Measurements from ENCODE around the gene TEDDM1. TPM values are rescaled to one million over a fixed set of nuclear protein-coding genes. Genes with fewer than 3 reads are reported as not detected.

Gene TEDDM1
- polyA plus RNA-seq, 1 donor (not counting 4 experiments of a cell fraction or from before 2014, with no cell fraction given): not detected

DNA sequence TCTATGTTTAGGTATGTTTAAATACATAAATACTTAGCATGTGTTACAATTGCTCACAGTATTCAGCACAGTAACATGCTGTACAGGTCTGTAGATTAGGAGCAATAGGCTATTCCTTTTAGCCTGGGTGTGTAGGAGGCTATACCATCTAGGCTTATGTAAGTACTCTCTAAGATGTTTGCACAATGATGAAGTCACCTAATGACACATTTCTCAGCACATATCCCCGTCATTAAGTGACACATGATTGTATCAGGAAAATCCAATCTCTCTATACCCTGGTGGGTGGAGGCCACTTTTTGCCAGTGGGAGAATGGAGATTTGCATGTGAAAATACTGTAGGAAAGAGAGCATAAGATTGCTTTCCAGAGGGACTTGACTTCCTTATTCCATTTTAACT is 5.5 kb upstream of the TEDDM1 start:
- no peak overlapping the region for H2AFZ ChIP-seq (ENCODE audit: control insufficient read depth, low read length)
- no peaks in the 10 kb centered on the region for H4K20me1 ChIP-seq (ENCODE audit: control insufficient read depth, extremely low read depth, insufficient read depth, low read length)
- no peaks in the 10 kb centered on the region for H3K9me1 ChIP-seq (ENCODE audit: control insufficient read depth, extremely low read depth, insufficient read depth, low read length)
- no peak overlapping the region for H3K9ac ChIP-seq (ENCODE audit: control insufficient read depth, extremely low read depth, insufficient read depth, low read length)
- no peaks in the 10 kb centered on the region for H3K27me3 ChIP-seq (ENCODE audit: control insufficient read depth, extremely low read depth, insufficient read depth, low read length)
- no peak for FAIRE-seq
- DNase-seq (ENCODE audit: low read depth, low spot score): no peak
- TF ChIP-seq, protein P1, sequence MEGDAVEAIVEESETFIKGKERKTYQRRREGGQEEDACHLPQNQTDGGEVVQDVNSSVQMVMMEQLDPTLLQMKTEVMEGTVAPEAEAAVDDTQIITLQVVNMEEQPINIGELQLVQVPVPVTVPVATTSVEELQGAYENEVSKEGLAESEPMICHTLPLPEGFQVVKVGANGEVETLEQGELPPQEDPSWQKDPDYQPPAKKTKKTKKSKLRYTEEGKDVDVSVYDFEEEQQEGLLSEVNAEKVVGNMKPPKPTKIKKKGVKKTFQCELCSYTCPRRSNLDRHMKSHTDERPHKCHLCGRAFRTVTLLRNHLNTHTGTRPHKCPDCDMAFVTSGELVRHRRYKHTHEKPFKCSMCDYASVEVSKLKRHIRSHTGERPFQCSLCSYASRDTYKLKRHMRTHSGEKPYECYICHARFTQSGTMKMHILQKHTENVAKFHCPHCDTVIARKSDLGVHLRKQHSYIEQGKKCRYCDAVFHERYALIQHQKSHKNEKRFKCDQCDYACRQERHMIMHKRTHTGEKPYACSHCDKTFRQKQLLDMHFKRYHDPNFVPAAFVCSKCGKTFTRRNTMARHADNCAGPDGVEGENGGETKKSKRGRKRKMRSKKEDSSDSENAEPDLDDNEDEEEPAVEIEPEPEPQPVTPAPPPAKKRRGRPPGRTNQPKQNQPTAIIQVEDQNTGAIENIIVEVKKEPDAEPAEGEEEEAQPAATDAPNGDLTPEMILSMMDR (optimal IDR thresholded peaks at IDR 0.05 in 1 of 3, IDR thresholded peaks at IDR 0.05 in 1 of 3, conservative IDR thresholded peaks at IDR 0.05 in 1 of 3; ENCODE audit: extremely low read depth in 1 of 3, insufficient read depth in 2 of 3, low read length in 3 of 3): no peak
- TF ChIP-seq EZH2 (IDR thresholded peaks at IDR 0.05; ENCODE audit: low read length): no peak
- no peak overlapping the region for H3K4me2 ChIP-seq (ENCODE audit: control insufficient read depth, extremely low read depth, insufficient read depth, low read depth, low read length)
- no peak overlapping the region for H3K27ac ChIP-seq (ENCODE audit: control insufficient read depth, insufficient read depth, low read length)
- H3K4me1 ChIP-seq (ENCODE audit: control insufficient read depth, extremely low read depth, insufficient read depth, low read length): no peaks in the 10 kb centered on the region
- H3K9me3 ChIP-seq (ENCODE audit: control insufficient read depth, low read depth, low read length): peaks cover 4% of the 10 kb centered on the region
- H3K79me2 ChIP-seq (ENCODE audit: control insufficient read depth, insufficient read depth, low read length): no peaks in the 10 kb centered on the region
- H3K4me3 ChIP-seq (ENCODE audit: control insufficient read depth in 2 of 3, extremely low read depth in 1 of 3, insufficient read depth in 2 of 3, low read depth in 1 of 3, low read length in 3 of 3): no peak overlapping the region
- H3K36me3 ChIP-seq (ENCODE audit: control insufficient read depth in 2 of 2, extremely low read depth in 1 of 2, insufficient read depth in 2 of 2, low read length in 2 of 2): no peaks in the 10 kb centered on the region
- dilution Hi-C loops (cut with MboI; ENCODE audit: extremely low pct_ligation_motif_present, low sequenced_read_pairs): no loop called here

DNA sequence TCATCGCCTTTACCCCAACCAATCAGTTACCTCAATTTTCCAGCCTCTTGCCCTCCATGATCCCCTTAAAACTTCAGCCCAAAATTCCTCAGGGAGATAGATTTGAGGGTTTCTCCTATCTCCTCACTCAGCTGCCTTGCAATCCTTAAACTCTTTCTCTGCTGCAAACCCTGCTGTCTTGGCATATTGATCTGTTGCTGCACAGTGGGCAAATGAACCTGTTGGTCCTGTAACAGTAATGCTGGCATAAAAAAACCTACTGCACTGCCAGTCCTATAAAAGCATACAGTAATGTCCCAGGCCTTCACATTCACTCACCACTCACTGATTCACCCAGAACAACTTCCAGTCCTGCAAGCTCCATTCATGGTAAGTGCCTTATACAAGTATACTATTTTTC is 5.1 kb upstream of the TEDDM1 start:
- Histone ChIP-seq H3K4me2 (ENCODE audit: control insufficient read depth, extremely low read depth, insufficient read depth, low read depth, low read length) (no peak overlapping the region), H3K9ac (ENCODE audit: control insufficient read depth, extremely low read depth, insufficient read depth, low read length) (no peak overlapping the region), H3K27me3 (ENCODE audit: control insufficient read depth, extremely low read depth, insufficient read depth, low read length) (no peaks in the 10 kb centered on the region), H2AFZ (ENCODE audit: control insufficient read depth, low read length) (no peak overlapping the region), H3K9me1 (ENCODE audit: control insufficient read depth, extremely low read depth, insufficient read depth, low read length) (no peaks in the 10 kb centered on the region), H3K79me2 (ENCODE audit: control insufficient read depth, insufficient read depth, low read length) (no peaks in the 10 kb centered on the region), H3K4me1 (ENCODE audit: control insufficient read depth, extremely low read depth, insufficient read depth, low read length) (no peaks in the 10 kb centered on the region), H3K4me3 (ENCODE audit: control insufficient read depth in 2 of 3, extremely low read depth in 1 of 3, insufficient read depth in 2 of 3, low read depth in 1 of 3, low read length in 3 of 3) (no peak overlapping the region), H3K36me3 (ENCODE audit: control insufficient read depth in 2 of 2, extremely low read depth in 1 of 2, insufficient read depth in 2 of 2, low read length in 2 of 2) (no peaks in the 10 kb centered on the region), H3K27ac (ENCODE audit: control insufficient read depth, insufficient read depth, low read length) (no peak overlapping the region), H4K20me1 (ENCODE audit: control insufficient read depth, extremely low read depth, insufficient read depth, low read length) (no peaks in the 10 kb centered on the region), H3K9me3 (ENCODE audit: control insufficient read depth, low read depth, low read length) (peaks cover 4% of the 10 kb centered on the region)
- no peak for DNase-seq (ENCODE audit: low read depth, low spot score)
- no peak for FAIRE-seq
- TF ChIP-seq, protein P1 (optimal IDR thresholded peaks at IDR 0.05 in 1 of 3, IDR thresholded peaks at IDR 0.05 in 1 of 3, conservative IDR thresholded peaks at IDR 0.05 in 1 of 3; ENCODE audit: extremely low read depth in 1 of 3, insufficient read depth in 2 of 3, low read length in 3 of 3): no peak
- dilution Hi-C loops (cut with MboI; ENCODE audit: extremely low pct_ligation_motif_present, low sequenced_read_pairs): no loop called here
